ENCODE measurements around the gene TLR6. TPM values are rescaled to one million over a fixed set of nuclear protein-coding genes. Genes with fewer than 3 reads are reported as not detected.
A peak's percentile ranks its signal among the peaks of the same experiment; 100 is the strongest.

The TLR6 gene
- total RNA-seq, 1 donor from 2014 or later: 12.4 TPM

DNA sequence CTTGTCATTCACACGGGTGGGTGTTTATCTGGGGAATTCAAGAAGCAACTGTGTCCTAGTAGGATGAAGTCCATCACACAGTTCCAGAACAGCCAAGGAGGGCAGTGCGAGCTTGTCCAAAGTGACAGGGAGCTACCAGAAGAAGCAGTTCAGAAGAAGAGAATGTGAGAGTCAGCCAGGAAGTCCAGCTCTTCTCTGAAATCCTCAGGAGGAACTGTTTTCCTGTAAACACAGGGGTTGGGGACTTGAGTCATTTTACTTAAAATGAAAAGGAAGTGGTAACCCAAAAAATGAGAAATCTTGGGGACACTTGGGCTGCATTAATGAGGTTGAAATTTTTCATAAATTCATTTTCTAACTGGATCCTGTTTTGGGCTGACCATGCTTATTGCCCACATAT is 65.6 kb downstream of the TLR6 start:
- no peak overlapping the region for H3K27ac ChIP-seq
- H3K27me3 ChIP-seq (ENCODE audit: low read depth): no peaks in the 10 kb centered on the region
- intact Hi-C loops (cut with DNase I): no loop called here
- DNase-seq: no peak
- no peaks in the 10 kb centered on the region for H3K36me3 ChIP-seq
- H3K4me3 ChIP-seq: no peak overlapping the region
- no peak for ATAC-seq
- no peaks in the 10 kb centered on the region for H3K4me1 ChIP-seq
- H3K9me3 ChIP-seq: no peaks in the 10 kb centered on the region
- TF ChIP-seq, protein P1, sequence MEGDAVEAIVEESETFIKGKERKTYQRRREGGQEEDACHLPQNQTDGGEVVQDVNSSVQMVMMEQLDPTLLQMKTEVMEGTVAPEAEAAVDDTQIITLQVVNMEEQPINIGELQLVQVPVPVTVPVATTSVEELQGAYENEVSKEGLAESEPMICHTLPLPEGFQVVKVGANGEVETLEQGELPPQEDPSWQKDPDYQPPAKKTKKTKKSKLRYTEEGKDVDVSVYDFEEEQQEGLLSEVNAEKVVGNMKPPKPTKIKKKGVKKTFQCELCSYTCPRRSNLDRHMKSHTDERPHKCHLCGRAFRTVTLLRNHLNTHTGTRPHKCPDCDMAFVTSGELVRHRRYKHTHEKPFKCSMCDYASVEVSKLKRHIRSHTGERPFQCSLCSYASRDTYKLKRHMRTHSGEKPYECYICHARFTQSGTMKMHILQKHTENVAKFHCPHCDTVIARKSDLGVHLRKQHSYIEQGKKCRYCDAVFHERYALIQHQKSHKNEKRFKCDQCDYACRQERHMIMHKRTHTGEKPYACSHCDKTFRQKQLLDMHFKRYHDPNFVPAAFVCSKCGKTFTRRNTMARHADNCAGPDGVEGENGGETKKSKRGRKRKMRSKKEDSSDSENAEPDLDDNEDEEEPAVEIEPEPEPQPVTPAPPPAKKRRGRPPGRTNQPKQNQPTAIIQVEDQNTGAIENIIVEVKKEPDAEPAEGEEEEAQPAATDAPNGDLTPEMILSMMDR (IDR thresholded peaks at IDR 0.05): no peak

DNA sequence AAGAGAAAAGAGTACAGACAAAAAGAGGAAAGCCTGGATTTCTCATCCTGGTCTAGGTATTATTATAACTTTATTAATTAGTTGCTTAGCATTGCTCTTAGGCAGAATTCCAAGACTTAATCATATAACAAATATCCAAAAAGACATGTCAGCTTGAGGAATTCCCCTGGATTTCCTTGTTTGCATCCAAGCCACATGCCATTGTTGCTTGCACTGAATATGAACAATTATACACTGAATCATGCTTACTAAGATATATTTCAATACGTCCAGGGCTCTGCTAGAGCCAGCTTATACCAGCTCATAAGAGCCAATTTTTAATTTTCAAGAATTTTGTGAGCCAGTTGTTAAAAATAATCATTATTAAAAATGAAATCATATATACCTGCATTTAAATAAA is 68.3 kb downstream of the TLR6 start:
- H3K27ac ChIP-seq: no peak overlapping the region
- H3K27me3 ChIP-seq (ENCODE audit: low read depth): no peaks in the 10 kb centered on the region
- TF ChIP-seq, protein P1 (IDR thresholded peaks at IDR 0.05): no peak
- H3K4me1 ChIP-seq: no peaks in the 10 kb centered on the region
- H3K4me3 ChIP-seq: no peak overlapping the region
- ATAC-seq (no peak), DNase-seq (no peak)
- no peaks in the 10 kb centered on the region for H3K9me3 ChIP-seq
- intact Hi-C loops (cut with DNase I): no loop called here
- H3K36me3 ChIP-seq: no peaks in the 10 kb centered on the region

DNA sequence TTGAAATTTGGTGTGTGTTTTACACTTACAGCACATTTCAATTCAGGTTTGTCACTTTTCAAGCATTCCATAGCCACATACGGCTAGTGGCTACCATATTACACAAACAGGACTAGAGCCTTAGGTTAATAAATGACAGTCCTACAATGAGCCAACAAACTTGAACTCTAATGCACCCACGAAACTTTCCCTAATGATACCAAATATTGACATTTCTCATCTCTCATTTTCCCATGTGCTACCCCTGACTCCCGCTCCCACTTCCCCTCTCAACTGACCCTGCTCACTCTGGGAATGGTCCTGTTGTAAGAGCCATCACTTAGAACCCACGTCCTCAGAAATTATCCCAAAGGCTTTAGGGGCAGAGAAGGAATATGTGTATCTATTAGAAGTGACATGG is 68.9 kb downstream of the TLR6 start:
- ATAC-seq (no peak), DNase-seq (no peak)
- H3K4me1 ChIP-seq: no peaks in the 10 kb centered on the region
- H3K36me3 ChIP-seq: no peaks in the 10 kb centered on the region
- H3K27me3 ChIP-seq (ENCODE audit: low read depth): no peaks in the 10 kb centered on the region
- H3K9me3 ChIP-seq: no peaks in the 10 kb centered on the region
- H3K27ac ChIP-seq: no peak overlapping the region
- intact Hi-C loops (cut with DNase I): no loop called here
- TF ChIP-seq, protein P1 (IDR thresholded peaks at IDR 0.05): no peak
- no peak overlapping the region for H3K4me3 ChIP-seq

DNA sequence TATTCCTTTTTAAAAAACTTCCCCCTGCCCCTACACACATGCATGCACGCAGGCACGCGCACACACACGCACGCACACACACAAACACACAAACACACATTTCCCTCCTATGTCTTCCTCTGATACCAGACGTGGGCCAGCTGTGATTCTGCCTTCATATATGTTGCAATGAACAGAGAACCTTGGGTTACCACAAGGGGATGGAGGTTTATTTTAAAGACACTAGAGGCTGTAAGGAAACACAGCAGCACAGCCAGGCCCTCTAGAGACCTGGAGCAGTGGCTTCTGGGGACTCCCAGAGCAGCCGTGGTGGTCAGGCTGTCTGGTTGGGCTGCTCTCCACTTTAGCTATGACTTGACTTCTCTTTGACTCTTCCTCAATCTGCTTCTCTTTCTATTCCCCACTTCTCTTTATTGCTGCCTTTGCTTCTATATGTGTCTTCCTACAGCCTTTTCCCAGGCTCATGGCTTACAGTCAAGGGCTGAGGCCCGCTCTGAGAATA is 70.7 kb downstream of the TLR6 start:
- TF ChIP-seq, protein P1 (IDR thresholded peaks at IDR 0.05): no peak
- ATAC-seq (peak; percentile 79 to 90), DNase-seq (peak; percentile 62)
- intact Hi-C loops (cut with DNase I): no loop called here
- peak overlapping the region; percentile 32 for H3K27ac ChIP-seq
- no peaks in the 10 kb centered on the region for H3K27me3 ChIP-seq (ENCODE audit: low read depth)
- H3K36me3 ChIP-seq: no peaks in the 10 kb centered on the region
- H3K4me1 ChIP-seq: no peaks in the 10 kb centered on the region
- no peak overlapping the region for H3K4me3 ChIP-seq
- H3K9me3 ChIP-seq: no peaks in the 10 kb centered on the region

DNA sequence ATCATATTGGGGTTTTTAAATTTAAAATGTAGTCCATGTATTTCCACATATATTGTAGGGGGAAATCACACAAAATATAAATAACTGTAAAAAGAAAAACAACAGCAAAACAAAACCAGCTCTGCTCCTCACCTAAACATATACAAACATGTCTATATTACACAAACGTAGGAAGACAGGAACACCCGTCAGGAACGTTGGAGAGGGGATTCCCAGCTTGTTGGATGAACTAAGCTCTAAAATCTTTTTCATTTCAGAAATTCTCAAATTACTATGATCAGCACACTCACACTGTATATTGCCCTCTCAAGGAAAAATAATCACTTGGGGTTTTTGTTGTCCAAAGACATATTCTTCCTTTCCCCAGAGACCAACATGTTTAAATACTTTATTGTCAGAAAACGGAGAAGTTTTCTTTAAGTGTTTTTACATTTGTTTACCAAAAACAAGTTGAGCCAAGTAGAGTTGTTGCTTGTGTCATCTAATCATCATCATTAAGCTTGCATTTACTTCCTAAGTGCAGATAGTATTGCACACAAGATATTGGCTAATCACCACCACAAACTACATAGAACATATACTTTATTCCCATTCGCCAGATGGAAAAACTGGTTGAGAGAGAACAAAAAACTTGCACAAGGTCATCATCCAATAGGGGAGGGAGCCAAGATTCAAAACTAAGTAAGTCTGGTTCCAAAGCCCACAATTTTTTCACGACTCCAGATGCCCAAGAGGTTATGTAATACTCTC is 71.4 kb downstream of the TLR6 start:
- no peaks in the 10 kb centered on the region for H3K4me1 ChIP-seq
- no peaks in the 10 kb centered on the region for H3K9me3 ChIP-seq
- H3K27ac ChIP-seq: peak overlapping the region; percentile 32
- ATAC-seq (no peak), DNase-seq (no peak)
- TF ChIP-seq, protein P1 (IDR thresholded peaks at IDR 0.05): no peak
- no peak overlapping the region for H3K4me3 ChIP-seq
- intact Hi-C loops (cut with DNase I): no loop called here
- H3K27me3 ChIP-seq (ENCODE audit: low read depth): no peaks in the 10 kb centered on the region
- H3K36me3 ChIP-seq: no peaks in the 10 kb centered on the region
